RCC 7860 (cell line): ENCODE measurements around the gene CBL.
"Not testable (repeated sequence)": the region's sequence is repeated elsewhere in the genome, so short reads cannot be mapped to it uniquely, and the experiment has no call there.

Source experiments
- DNase-seq: peaks from one replicate; pipeline ENCODE4 v3.0.0-alpha.2; 2015; ENCODE audit warnings: low spot score
- FAIRE-seq: peaks from 2 replicates; lab custom pipeline; 2012; peaks lifted over from hg19 to GRCh38; lab: Jason Lieb, UNC

CBL gene

DNA sequence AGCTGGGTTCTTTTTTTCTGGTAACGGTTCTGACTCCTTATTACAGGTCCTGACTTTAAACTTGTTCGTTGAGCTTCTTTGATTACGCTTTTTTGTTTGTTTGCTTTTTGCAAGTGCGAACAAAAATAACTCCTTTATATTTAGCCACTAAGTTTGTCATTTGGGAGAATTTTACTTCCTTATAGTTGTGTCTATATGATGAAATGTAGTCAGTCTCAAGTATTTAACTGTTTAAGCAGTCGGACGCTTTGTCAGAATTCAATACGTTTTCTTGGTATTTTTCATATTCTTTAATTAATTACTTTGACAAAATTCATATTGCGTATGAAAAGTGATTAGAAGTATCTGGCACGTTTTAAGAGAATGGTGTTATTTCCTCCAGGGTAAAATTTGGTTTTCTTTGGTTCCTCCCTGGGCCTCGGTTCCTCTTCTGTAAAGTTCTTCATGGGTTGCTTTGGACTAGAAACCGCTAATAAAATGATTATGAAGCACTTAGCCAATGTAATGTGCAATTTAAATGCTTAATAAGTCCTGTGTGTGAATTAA is 1.3 kb downstream of the CBL start:
- DNase-seq (no peak), FAIRE-seq (no peak)

GRCh38 chr11:119209186-119209585 is 3.0 kb downstream of the CBL start:
- DNase-seq (no peak), FAIRE-seq (no peak)

DNA sequence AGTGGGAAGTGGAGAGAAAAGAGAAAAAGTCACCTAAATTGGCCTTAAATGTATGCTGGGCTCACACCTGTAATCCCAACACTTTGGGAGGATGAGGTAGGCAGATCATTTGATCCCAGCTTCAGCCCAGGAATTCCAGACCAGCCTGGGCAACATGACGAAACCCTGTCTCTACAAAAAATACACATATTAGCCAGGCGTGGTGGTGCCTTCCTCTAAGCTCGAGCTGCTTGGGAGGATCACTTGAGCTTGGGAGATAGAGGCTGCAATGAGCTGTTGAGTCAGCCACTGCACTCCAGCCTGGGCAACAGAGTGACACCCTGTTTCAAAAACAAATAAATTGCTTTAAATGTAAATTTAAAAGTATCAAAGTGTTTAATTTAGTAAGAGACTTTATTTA is 3.9 kb downstream of the CBL start:
- FAIRE-seq, result no peak
- DNase-seq, result no peak

- FAIRE-seq, result peak; percentile 96
Observed at GRCh38 chr11:119218141-119218878, 12.2 kb downstream of the CBL start.

GRCh38 chr11:119222308-119222707 is 16.2 kb downstream of the CBL start:
- no peak for FAIRE-seq
- no peak for DNase-seq

More at GRCh38 chr11:119218141-119218878, 12.2 kb downstream of the CBL start:
- peak; percentile 95 for DNase-seq

DNA sequence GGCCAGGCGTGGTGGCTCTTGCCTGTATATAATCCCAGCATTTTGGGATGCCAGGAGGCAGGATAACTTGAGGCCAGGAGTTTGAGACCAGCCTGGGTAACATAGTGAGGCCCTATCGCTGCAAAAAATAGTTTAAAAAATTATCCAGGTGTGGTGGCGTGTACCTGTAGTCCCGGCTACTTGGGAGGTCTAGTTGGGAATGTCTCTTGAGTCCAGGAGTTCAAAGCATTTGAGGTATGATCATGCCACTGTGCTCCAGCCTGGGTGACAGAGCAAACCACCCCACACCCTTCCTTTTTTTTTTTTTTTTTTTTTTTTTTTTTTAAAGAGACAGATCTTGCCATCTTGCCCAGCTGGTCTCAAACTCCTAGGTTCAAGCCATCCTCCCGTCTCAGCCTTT is 16.8 kb downstream of the CBL start:
- DNase-seq (no peak), FAIRE-seq (no peak)

- FAIRE-seq (no peak), DNase-seq (no peak)
Observed at GRCh38 chr11:119223856-119224255, 17.7 kb downstream of the CBL start.

- not testable (repeated sequence) for FAIRE-seq, DNase-seq
Observed at GRCh38 chr11:119228535-119229287, 22.6 kb downstream of the CBL start.

DNA sequence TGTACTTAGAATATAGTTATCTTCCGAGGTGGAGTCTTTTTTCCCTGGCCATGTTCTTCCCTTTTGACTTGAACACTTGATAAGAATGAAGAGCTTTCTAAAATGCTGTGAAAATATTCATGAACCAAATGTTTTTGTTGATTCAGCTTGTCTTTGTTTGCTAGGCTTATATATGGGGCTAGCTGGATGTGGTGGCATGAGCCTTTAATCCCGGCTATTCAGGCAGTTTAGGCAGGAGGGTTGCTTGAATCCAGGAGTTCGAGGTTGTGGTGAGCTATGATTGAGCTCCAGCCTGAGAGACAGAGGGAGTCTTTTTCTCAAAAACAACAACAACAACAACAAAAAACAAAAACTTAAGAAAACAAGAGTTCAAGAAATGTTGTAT is 23.1 kb downstream of the CBL start:
- no peak for FAIRE-seq
- no peak for DNase-seq

- FAIRE-seq, result no peak
- no peak for DNase-seq
Observed at GRCh38 chr11:119229741-119230140, 23.6 kb downstream of the CBL start.

GRCh38 chr11:119236490-119236889 is 30.4 kb downstream of the CBL start:
- DNase-seq, result no peak
- FAIRE-seq, result no peak

GRCh38 chr11:119236891-119237290 is 30.8 kb downstream of the CBL start:
- no peak for FAIRE-seq
- no peak for DNase-seq

GRCh38 chr11:119237515-119237914 is 31.4 kb downstream of the CBL start:
- FAIRE-seq (no peak), DNase-seq (no peak)

DNA sequence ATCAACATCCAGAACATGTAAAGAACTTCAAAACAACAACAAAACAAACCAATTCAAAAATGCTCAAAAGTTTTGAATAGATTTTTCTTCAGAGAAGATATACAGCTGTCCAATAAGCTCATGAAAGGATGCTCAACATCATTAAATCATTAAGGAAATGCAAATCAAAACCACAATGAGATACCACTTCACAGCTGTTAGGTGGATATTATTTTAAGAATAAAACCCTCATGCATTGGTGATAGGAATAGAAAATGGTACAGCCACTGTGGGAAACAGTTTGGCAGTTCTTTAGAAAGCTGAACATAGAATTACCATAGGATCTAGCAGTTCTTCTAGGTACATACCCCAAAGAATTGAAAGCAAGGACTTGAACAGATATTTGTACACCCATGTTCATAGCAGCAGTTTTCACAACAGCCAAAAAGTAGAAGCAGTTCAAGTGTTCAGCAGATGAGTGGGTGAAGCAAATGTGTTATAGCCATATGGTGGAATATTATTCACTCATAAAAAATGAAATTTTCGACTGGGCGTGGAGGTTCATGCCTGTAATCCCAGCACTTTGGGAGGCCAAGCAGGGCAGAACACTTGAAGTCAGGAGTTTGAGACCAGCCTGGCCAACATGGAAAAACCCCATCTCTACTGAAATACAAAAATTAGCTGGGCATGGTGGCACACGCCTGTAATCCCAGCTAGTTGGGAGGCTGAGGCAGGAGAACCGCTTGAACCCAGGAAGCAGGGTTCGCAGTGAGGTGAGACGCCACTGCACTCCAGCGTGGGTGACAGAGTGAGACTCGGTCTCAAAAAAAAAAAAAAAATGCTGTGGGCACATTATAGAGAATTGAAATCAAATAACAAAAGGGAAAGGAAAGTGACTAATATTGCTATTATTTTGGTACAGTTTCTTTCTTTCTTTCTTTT is 42.9 kb downstream of the CBL start:
- DNase-seq (no peak), FAIRE-seq (no peak)

DNA sequence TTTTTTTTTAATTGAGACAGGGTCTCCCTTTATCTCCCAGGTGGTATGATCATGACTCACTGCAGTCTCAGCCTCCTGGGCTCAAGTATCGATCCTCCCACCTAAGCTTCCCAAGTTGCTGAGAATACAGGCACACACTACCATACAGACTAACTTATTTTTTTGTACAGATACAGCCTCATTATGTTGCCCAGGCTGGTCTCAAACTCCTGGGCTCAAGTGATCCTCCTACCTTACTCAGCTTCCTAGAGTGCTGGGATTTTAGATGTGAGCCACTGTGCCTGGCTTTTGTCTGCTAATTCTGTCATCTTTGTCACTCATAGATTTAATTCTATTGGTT is 43.5 kb downstream of the CBL start:
- DNase-seq (no peak), FAIRE-seq (no peak)

DNA sequence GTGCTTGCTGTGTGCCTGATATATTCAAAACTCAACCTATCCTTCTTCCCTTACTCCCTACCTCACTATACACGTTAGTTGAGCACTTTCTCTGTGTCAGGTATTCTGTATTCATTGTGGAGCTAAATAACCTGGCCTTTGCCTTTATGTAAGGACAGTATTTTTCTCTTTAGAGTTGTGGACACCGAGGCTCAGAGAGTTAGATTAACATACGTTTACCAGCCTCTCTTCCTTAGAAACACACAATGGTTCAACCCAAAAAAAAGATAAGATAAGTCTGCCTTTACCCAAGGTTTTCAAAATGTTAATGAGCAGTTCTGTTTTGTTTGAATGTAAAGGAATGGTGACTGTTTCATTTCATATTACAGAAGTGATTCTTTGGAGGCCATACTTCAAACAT is 45.0 kb downstream of the CBL start:
- FAIRE-seq (no peak), DNase-seq (no peak)

GRCh38 chr11:119254239-119254638 is 48.1 kb downstream of the CBL start:
- DNase-seq (no peak), FAIRE-seq (no peak)

- FAIRE-seq, result no peak
- DNase-seq, result no peak
Observed at GRCh38 chr11:119258180-119258579, 52.0 kb downstream of the CBL start.

DNA sequence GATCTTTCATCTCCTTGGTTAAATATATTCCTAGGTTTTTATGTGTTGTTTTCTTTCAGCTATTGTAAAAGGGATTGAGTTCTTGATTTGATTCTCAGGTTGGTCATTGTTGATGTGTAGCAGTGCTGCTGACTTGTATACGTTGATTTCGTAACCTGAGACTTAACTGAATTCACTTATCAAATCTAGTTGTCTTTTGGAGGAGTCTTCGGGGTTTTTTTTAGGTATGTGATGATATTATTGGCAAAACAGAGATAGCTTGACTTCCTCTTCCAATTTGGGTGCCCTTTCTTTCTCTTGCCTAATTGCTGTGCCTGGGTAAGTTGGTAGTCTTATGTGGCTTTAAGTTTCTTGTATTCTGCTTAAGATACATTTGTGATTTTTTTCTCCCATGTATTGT is 52.8 kb downstream of the CBL start:
- DNase-seq, result no peak

DNA sequence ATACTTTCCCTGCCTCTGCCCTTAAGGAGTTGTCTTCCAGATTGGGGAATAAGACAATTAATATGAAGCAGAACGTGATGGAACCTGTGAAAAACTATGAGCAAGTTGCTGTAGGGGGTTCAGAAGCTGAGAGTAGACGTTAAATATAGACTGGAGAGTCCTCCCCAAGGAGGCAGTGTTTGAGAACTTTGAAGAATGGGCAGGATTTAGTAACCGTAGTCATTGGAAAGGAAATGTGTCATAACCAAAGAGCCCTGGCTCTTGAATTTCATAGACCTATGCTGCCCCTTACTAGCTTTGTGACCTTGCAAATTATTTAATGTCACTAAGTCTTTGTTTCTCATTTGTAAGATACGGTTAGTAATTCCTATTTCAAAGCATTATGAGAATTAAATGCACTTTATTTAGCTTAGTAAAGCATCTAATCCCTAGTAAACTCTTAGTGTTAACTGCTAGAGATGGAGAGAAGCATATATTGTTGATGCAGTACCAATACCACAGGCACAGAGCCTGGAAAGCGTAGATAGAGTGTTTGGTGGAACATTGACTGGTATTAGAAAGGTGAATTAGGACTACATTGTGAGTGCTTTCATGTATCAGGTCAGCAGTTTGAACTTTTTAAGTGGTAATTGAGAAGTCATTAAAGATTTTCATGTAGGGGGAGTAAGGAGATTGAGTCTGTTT is 56.7 kb downstream of the CBL start:
- peak; percentile 26 for DNase-seq
- peak; percentile 48 for FAIRE-seq

More for the DNA sequence above, 52.8 kb downstream of the CBL start:
- no peak for FAIRE-seq
